HepG2 (cell line): ENCODE data around the gene CTDSP2. TPM values are rescaled to one million over a fixed set of nuclear protein-coding genes. Genes with fewer than 3 reads are reported as not detected.
"Not testable (repeated sequence)": the region's sequence is repeated elsewhere in the genome, so short reads cannot be mapped to it uniquely, and the experiment has no call there.

ENCODE experiments used
- ATAC-seq: fragments of 200-7000 bp; cut with Tn5 transposase; 3 replicates; pipeline ENCODE4 v1.9.1; 2020; ENCODE audit warnings: mild to moderate bottlenecking, moderate library complexity
- BruUV-seq: library from RNA; stranded (reverse); fragments of 400-500 nt; replicated peaks from 2 replicates; lab custom pipeline; 2021; lab: Mats Ljungman, UMichigan
- CTCF ChIA-PET: fragments of 300-600 bp; formaldehyde crosslinking; extraction: SDS; loops from one replicate; lab custom pipeline; 2021; ENCODE audit warnings: low total read pairs, inconsistent platforms, low intra/inter-chr PET ratio; lab: Yijun Ruan, JAX
- POLR2A ChIA-PET: fragments of 350-600 bp; sonication (Branson Sonifier 250); formaldehyde crosslinking; loops from one replicate; lab custom pipeline; 2020; ENCODE audit warnings: antibody characterized with exemption, inconsistent platforms; lab: Yijun Ruan, JAX
- DNase-seq: peaks from one replicate; pipeline ENCODE4 v3.0.0-alpha.2; 2015; ENCODE audit warnings: low spot score
- FAIRE-seq: peaks from 3 replicates; lab custom pipeline; 2011; peaks lifted over from hg19 to GRCh38; lab: Jason Lieb, UNC
- H2AFZ ChIP-seq: one replicate; pipeline ENCODE4 v1.6.1; 2011; ENCODE audit warnings: low read length, inconsistent platforms
- H3K27ac ChIP-seq: fragments of 300-600 bp; 3 replicates; pipeline ENCODE4 v1.8.0; 2011; ENCODE audit warnings: mixed run types, mild to moderate bottlenecking, mixed read lengths, low read length, inconsistent platforms; ENCODE audit not compliant: insufficient read depth; ENCODE audit errors: extremely low read length
- H3K27me3 ChIP-seq, 2 experiments: fragments of 200-600 bp in 1 of 2; 2 replicates in 1 of 2; 3 replicates in 1 of 2; pipeline versions ENCODE4 v1.6.0 to v1.8.0; 2011; ENCODE audit warnings: low read length in 2 of 2, mild to moderate bottlenecking in 2 of 2, moderate library complexity in 2 of 2, inconsistent platforms in 1 of 2; ENCODE audit not compliant: insufficient read depth in 2 of 2, control insufficient read depth in 1 of 2
- H3K36me3 ChIP-seq, 2 experiments: fragments of 200-600 bp in 1 of 2; replicated peaks in 1 of 2; 2 replicates in 1 of 2; 3 replicates in 1 of 2; pipeline versions ENCODE4 v1.5.1 to v1.8.0; 2011; ENCODE audit warnings: low read length in 2 of 2, inconsistent platforms in 1 of 2; ENCODE audit not compliant: insufficient read depth in 2 of 2, control insufficient read depth in 1 of 2
- H3K4me1 ChIP-seq: 2 replicates; pipeline ENCODE4 v1.5.1; 2012; ENCODE audit warnings: low read length, inconsistent platforms; ENCODE audit not compliant: insufficient read depth
- H3K4me2 ChIP-seq: 2 replicates; pipeline ENCODE4 v1.6.0; 2011; ENCODE audit warnings: low read depth, low read length, inconsistent platforms
- H3K4me3 ChIP-seq, 3 experiments: fragments of 200-600 bp in 1 of 3; sonication (generic), shearing (Covaris generic) in 1 of 3; replicated peaks in 1 of 3; 2 replicates each; pipeline ENCODE4 v1.5.1; 2011 to 2016; ENCODE audit warnings: low read length in 3 of 3, inconsistent platforms in 2 of 3, low read depth in 2 of 3, mild to moderate bottlenecking in 2 of 3, control low read depth in 1 of 3, mixed read lengths in 1 of 3; ENCODE audit not compliant: insufficient read depth in 1 of 3
- H3K79me2 ChIP-seq: one replicate; pipeline ENCODE4 v1.6.1; 2011; ENCODE audit warnings: low read length, inconsistent platforms; ENCODE audit not compliant: insufficient read depth
- H3K9ac ChIP-seq: 2 replicates; pipeline ENCODE4 v1.6.0; 2011; ENCODE audit warnings: mild to moderate bottlenecking, low read depth, low read length, inconsistent platforms; ENCODE audit not compliant: insufficient read depth
- H3K9me3 ChIP-seq: 2 replicates; pipeline ENCODE4 v1.5.1; 2012; ENCODE audit warnings: mild to moderate bottlenecking, low read length
- H4K20me1 ChIP-seq: 2 replicates; pipeline ENCODE4 v1.6.0; 2011; ENCODE audit warnings: inconsistent platforms, mild to moderate bottlenecking, low read length, moderate library complexity; ENCODE audit not compliant: insufficient read depth
- AFF4 ChIP-seq: sonication (generic); formaldehyde crosslinking; IDR thresholded peaks from 2 replicates; pipeline ENCODE4 v1.4.0; 2020; ENCODE audit warnings: missing genetic modification reagents
- SRSF1 ChIP-seq: fragments of 200-400 bp; formaldehyde crosslinking; optimal IDR thresholded peaks from 2 replicates; pipeline ENCODE3; 2017; ENCODE audit warnings: mild to moderate bottlenecking, low read depth, low read length, moderate library complexity
- SSRP1 ChIP-seq: IDR thresholded peaks from 2 replicates; pipeline ENCODE4 v1.6.1; 2016; ENCODE audit warnings: control low read depth
- ZNF382 ChIP-seq: sonication (generic); formaldehyde crosslinking; IDR thresholded peaks from 2 replicates; pipeline ENCODE4 v1.5.0; 2020; ENCODE audit warnings: missing genetic modification reagents, mild to moderate bottlenecking, borderline replicate concordance
- ZNF44 ChIP-seq: sonication (generic); formaldehyde crosslinking; IDR thresholded peaks from 2 replicates; pipeline ENCODE4 v1.5.1; 2020; ENCODE audit warnings: mild to moderate bottlenecking, missing genetic modification reagents
- ZNF747 ChIP-seq: sonication (generic); formaldehyde crosslinking; IDR thresholded peaks from 2 replicates; pipeline ENCODE4 v1.8.1; 2023; ENCODE audit warnings: missing genetic modification reagents, mild to moderate bottlenecking, borderline replicate concordance
- ZSCAN20 ChIP-seq: sonication (generic); formaldehyde crosslinking; IDR thresholded peaks from 2 replicates; pipeline ENCODE4 v1.4.0; 2020; ENCODE audit warnings: missing genetic modification reagents, mild to moderate bottlenecking, borderline replicate concordance
- WGBS: methylation state at CpG from one replicate; pipeline ENCODE4 v1.1.6; 2017; ENCODE audit warnings: low lambda C conversion rate; 5-methylcytosine and 5-hydroxymethylcytosine counted together
- in situ Hi-C: cut with HindIII; loops from 2 replicates; pipeline ENCODE4 v1.10.0; 2017; ENCODE audit warnings: low pct_unique_long_range_greater_than_20kb; ENCODE audit not compliant: extremely low pct_ligation_motif_present
- intact Hi-C: fragments of 100-400 bp; cut with micrococcal nuclease; formaldehyde crosslinking; loops from one replicate; pipeline ENCODE4 v1.10.0; 2022; ENCODE audit not compliant: unreplicated experiment
- polyA plus RNA-seq, 8 experiments: library from polyadenylated mRNA; depleted of rRNA in 3 of 8; stranded (reverse) in 7 of 8; unstranded in 1 of 8; fragments of >200 nt; fragmentation: Illumina TruSeq in 4 of 8; extraction: Trizol in 4 of 8; gene quantifications; 2 replicates each; pipeline versions ENCODE4 v1.2.1 to v1.2.3, GENCODE V29; 2011 to 2016; ENCODE audit warnings: low read depth in 4 of 8, missing spikeins in 1 of 8, mixed read lengths in 1 of 8; ENCODE audit not compliant: insufficient read depth in 1 of 8
- total RNA-seq, 5 experiments: library from RNA; depleted of rRNA; stranded (reverse); fragments of >200 nt; fragmentation: Illumina TruSeq; extraction: Trizol; gene quantifications; 2 replicates each; pipeline ENCODE4 v1.2.3, GENCODE V29; 2016; ENCODE audit warnings: low read depth in 1 of 5

The CTDSP2 gene
- total and polyA plus RNA-seq, 2 of the 13 experiments (the other 11 are each of a cell fraction or from before 2014, with no cell fraction given), result 38.1 to 82.5 TPM

GRCh38 chr12:57861967-57862366, 15.4 kb upstream of the CTDSP2 start:
- intact Hi-C loops (no loop called here), in situ Hi-C loops (no loop called here)
- H3K79me2 ChIP-seq, result no peaks in the 10 kb centered on the region
- ChIA-PET CTCF (no interaction called here), POLR2A (interaction anchor here (0.8 to 1.9 kb wide), 2 partner anchors 10 to 32 kb away, joined by 3 to 5 read pairs; no protein-coding TSS in a partner anchor)
- no TSS peak for BruUV-seq
- no peaks in the 10 kb centered on the region for H3K36me3 ChIP-seq
- DNase-seq (no peak), FAIRE-seq (no peak)
- no peaks in the 10 kb centered on the region for H3K9me3 ChIP-seq
- 51% methylated on average over 4 of the region's 4 CpGs for WGBS
- no peak overlapping the region for H3K27ac ChIP-seq
- H4K20me1 ChIP-seq, result no peaks in the 10 kb centered on the region
- no peak for TF ChIP-seq ZNF44 (CRISPR knock-in tag)
- TF ChIP-seq ZSCAN20 (CRISPR knock-in tag), result no peak
- TF ChIP-seq SSRP1 (CRISPR knock-in tag), result no peak
- TF ChIP-seq SRSF1, result no peak
- TF ChIP-seq ZNF382 (CRISPR knock-in tag), result no peak
- no peak for TF ChIP-seq ZNF747
- TF ChIP-seq AFF4 (CRISPR knock-in tag), result no peak
- TF ChIP-seq, all 625 proteins: peak for 0
- H3K9ac ChIP-seq, result no peak overlapping the region
- H3K4me3 ChIP-seq, result no peak overlapping the region
- H3K27me3 ChIP-seq, result peaks cover 8 to 62% of the 10 kb centered on the region in 2 experiments; a peak in 4 of 5 replicates
- no peak for ATAC-seq
- H2AFZ ChIP-seq, result no peak overlapping the region
- H3K4me1 ChIP-seq, result peaks cover 15% of the 10 kb centered on the region
- H3K4me2 ChIP-seq, result no peak overlapping the region

GRCh38 chr12:57860883-57861282, 14.4 kb upstream of the CTDSP2 start:
- H3K9me3 ChIP-seq, H3K4me2 ChIP-seq, H3K27ac ChIP-seq, H3K9ac ChIP-seq, H3K79me2 ChIP-seq, ATAC-seq, intact Hi-C loops, H3K36me3 ChIP-seq, H3K4me3 ChIP-seq, DNase-seq, CTCF ChIA-PET, H2AFZ ChIP-seq, in situ Hi-C loops, FAIRE-seq, H4K20me1 ChIP-seq, BruUV-seq: not testable (repeated sequence)
- Histone ChIP-seq H3K27me3 (peaks cover 8 to 59% of the 10 kb centered on the region in 2 experiments; a peak in 4 of 5 replicates), H3K4me1 (peaks cover 14% of the 10 kb centered on the region)
- 38% methylated on average over 5 of the region's 5 CpGs for WGBS
- POLR2A ChIA-PET, result interaction anchor here (0.8 to 1.2 kb wide), 2 partner anchors 14 to 33 kb away, joined by 3 to 7 read pairs; partner anchors contain the start of gene CTDSP2
